Endothelial cell of umbilical vein (primary cell): ENCODE data around the gene CEBPG. TPM values are rescaled to one million over a fixed set of nuclear protein-coding genes. Genes with fewer than 3 reads are reported as not detected.

Experiments
- BruUV-seq: library from RNA; stranded (reverse); fragments of 400-500 nt; replicated peaks from 2 replicates; lab custom pipeline; 2021; lab: Mats Ljungman, UMichigan
- CTCF ChIA-PET: fragments of 300-600, 350-600 bp; sonication (Branson Sonifier 250); formaldehyde crosslinking; loops from one replicate; lab custom pipeline; 2021; ENCODE audit warnings: antibody characterized with exemption, inconsistent platforms; lab: Charles Lee
- POLR2A ChIA-PET: fragments of 300-600, 350-600 bp; sonication (Branson Sonifier 250); formaldehyde crosslinking; loops from one replicate; lab custom pipeline; 2021; ENCODE audit warnings: antibody characterized with exemption, inconsistent platforms; lab: Charles Lee
- DNase-seq: peaks from one replicate; pipeline ENCODE4 v3.0.0-alpha.2; 2011; ENCODE audit warnings: low read depth, low spot score
- FAIRE-seq: peaks from 2 replicates; lab custom pipeline; 2011; peaks lifted over from hg19 to GRCh38; lab: Jason Lieb, UNC
- H2AFZ ChIP-seq: 2 replicates; pipeline ENCODE4 v1.6.0; 2012; ENCODE audit warnings: low read depth, low read length, control low read depth, inconsistent platforms
- H3K27ac ChIP-seq: 2 replicates; pipeline ENCODE4 v1.5.1; 2011; ENCODE audit warnings: low read depth, mild to moderate bottlenecking, control low read depth, low read length, moderate library complexity; ENCODE audit not compliant: insufficient read depth
- H3K27me3 ChIP-seq, 2 experiments: 2 replicates each; pipeline versions ENCODE4 v1.6.0 to v1.6.1; 2011; ENCODE audit warnings: low read length in 2 of 2, mixed read lengths in 1 of 2; ENCODE audit not compliant: control insufficient read depth in 2 of 2, insufficient read depth in 2 of 2
- H3K36me3 ChIP-seq, 2 experiments: 2 replicates in 1 of 2; 3 replicates in 1 of 2; pipeline ENCODE4 v1.5.1; 2011; ENCODE audit warnings: low read length in 2 of 2, mild to moderate bottlenecking in 1 of 2, moderate library complexity in 1 of 2; ENCODE audit not compliant: control insufficient read depth in 2 of 2, insufficient read depth in 2 of 2; ENCODE audit errors: extremely low read depth in 1 of 2
- H3K4me1 ChIP-seq: 3 replicates; pipeline ENCODE4 v1.5.1; 2011; ENCODE audit warnings: mild to moderate bottlenecking, low read length; ENCODE audit not compliant: control insufficient read depth, insufficient read depth; ENCODE audit errors: extremely low read depth
- H3K4me2 ChIP-seq: 2 replicates; pipeline ENCODE4 v1.6.1; 2011; ENCODE audit warnings: low read length, control low read depth, mixed read lengths; ENCODE audit not compliant: insufficient read depth
- H3K4me3 ChIP-seq, 3 experiments: fragments of 200-600 bp in 1 of 3; sonication (generic), shearing (Covaris generic) in 1 of 3; replicated peaks in 1 of 3; 2 replicates each; pipeline ENCODE4 v1.5.1; 2011 to 2016; ENCODE audit warnings: control low read depth in 3 of 3, low read length in 3 of 3, mild to moderate bottlenecking in 2 of 3, inconsistent platforms in 1 of 3, low read depth in 1 of 3, moderate library complexity in 1 of 3; ENCODE audit not compliant: insufficient read depth in 1 of 3
- H3K79me2 ChIP-seq: 2 replicates; pipeline ENCODE4 v1.6.0; 2012; ENCODE audit warnings: low read length, inconsistent platforms; ENCODE audit not compliant: control insufficient read depth, insufficient read depth
- H3K9ac ChIP-seq: replicated peaks from 2 replicates; pipeline ENCODE3; 2011; ENCODE audit warnings: low read length, control low read depth; ENCODE audit not compliant: insufficient read depth; ENCODE audit errors: extremely low read depth
- H3K9me1 ChIP-seq: replicated peaks from 3 replicates; pipeline ENCODE4 v1.6.0; 2011; ENCODE audit warnings: mild to moderate bottlenecking, low read length; ENCODE audit not compliant: control insufficient read depth, insufficient read depth; ENCODE audit errors: extremely low read depth
- H3K9me3 ChIP-seq: replicated peaks from 2 replicates; pipeline ENCODE4 v1.5.1; 2012; ENCODE audit warnings: low read length, inconsistent platforms; ENCODE audit not compliant: control insufficient read depth, insufficient read depth
- H4K20me1 ChIP-seq: replicated peaks from 2 replicates; pipeline ENCODE3; 2011; ENCODE audit warnings: mild to moderate bottlenecking, low read length; ENCODE audit not compliant: control insufficient read depth, insufficient read depth; ENCODE audit errors: extremely low read depth
- CTCF ChIP-seq, 2 donors: IDR thresholded peaks; 1 replicate in 1 of 2; 2 replicates in 1 of 2; pipeline ENCODE4 v1.5.1; 2011; ENCODE audit warnings: low read length in 2 of 2, mild to moderate bottlenecking in 2 of 2, moderate library complexity in 2 of 2, control low read depth in 1 of 2, inconsistent platforms in 1 of 2, low read depth in 1 of 2; ENCODE audit not compliant: insufficient read depth in 1 of 2; ENCODE audit errors: extremely low read depth in 1 of 2
- EZH2 ChIP-seq: IDR thresholded peaks from 2 replicates; pipeline ENCODE4 v1.6.1; 2012; ENCODE audit warnings: borderline replicate concordance, low read depth, mild to moderate bottlenecking, moderate library complexity, low read length, inconsistent platforms; ENCODE audit not compliant: severe bottlenecking
- MAX ChIP-seq: IDR thresholded peaks from 2 replicates; pipeline ENCODE4 v1.6.1; 2011; ENCODE audit not compliant: insufficient read depth, insufficient read length
- MYC ChIP-seq: IDR thresholded peaks from one replicate; pipeline ENCODE4 v1.6.1; 2011; ENCODE audit warnings: mild to moderate bottlenecking, low read depth, low read length
- POLR2A ChIP-seq: IDR thresholded peaks from 2 replicates; pipeline ENCODE4 v1.6.1; 2012; ENCODE audit warnings: low read depth, mild to moderate bottlenecking, control low read depth, low read length
- dilution Hi-C: fragments of 300-500 bp; cut with MboI; formaldehyde crosslinking; loops from one replicate; pipeline ENCODE4 v1.15.0; 2019; ENCODE audit warnings: low sequenced_read_pairs; ENCODE audit not compliant: extremely low pct_ligation_motif_present
- intact Hi-C: fragments of 100-400 bp; cut with micrococcal nuclease; formaldehyde crosslinking; loops from one replicate; pipeline ENCODE4 v1.10.0; 2022
- polyA plus RNA-seq, 4 experiments: library from polyadenylated mRNA; depleted of rRNA in 3 of 4; stranded (reverse) in 3 of 4; unstranded in 1 of 4; fragments of >200 nt; gene quantifications; 2 replicates each; pipeline versions ENCODE4 v1.2.1 to v1.2.3, GENCODE V29; 2011 to 2012; ENCODE audit warnings: missing spikeins in 1 of 4
- total RNA-seq: library from RNA; stranded (reverse); gene quantifications from 2 replicates; pipeline ENCODE4 v1.2.3, GENCODE V29; 2021

CEBPG gene
- total and polyA plus RNA-seq, 2 donors (not counting 3 experiments of a cell fraction or from before 2014, with no cell fraction given) = 10.2 to 24.6 TPM

- Histone ChIP-seq H3K4me2 (no peak overlapping the region), H2AFZ (no peak overlapping the region), H4K20me1 (no peaks in the 10 kb centered on the region), H3K4me3 (no peak overlapping the region), H3K9me3 (no peaks in the 10 kb centered on the region), H3K27me3 (no peaks in the 10 kb centered on the region), H3K27ac (no peak overlapping the region), H3K9me1 (no peaks in the 10 kb centered on the region), H3K36me3 (peaks cover 0 to 3% of the 10 kb centered on the region in 2 experiments), H3K9ac (no peak overlapping the region), H3K4me1 (no peaks in the 10 kb centered on the region), H3K79me2 (no peaks in the 10 kb centered on the region)
- no TSS peak for BruUV-seq
- intact Hi-C loops = no loop called here
- TF ChIP-seq MYC = no peak
- FAIRE-seq (no peak), DNase-seq (no peak)
- CTCF ChIA-PET = interaction anchor here (0.9 to 8.7 kb wide), 3 partner anchors 17 to 364 kb away, joined by 5 to 200 read pairs (median 5); no protein-coding TSS in a partner anchor
- POLR2A ChIA-PET = no interaction called here
- dilution Hi-C loops = no loop called here
Measured at GRCh38 chr19:33413868-33414666, 40.6 kb downstream of the CEBPG start.

GRCh38 chr19:33414667-33415605 lies 41.4 kb downstream of the CEBPG start:
- dilution Hi-C loops = no loop called here
- Histone ChIP-seq H3K9me1 (no peaks in the 10 kb centered on the region), H3K27ac (no peak overlapping the region), H4K20me1 (no peaks in the 10 kb centered on the region), H3K4me3 (no peak overlapping the region), H3K27me3 (no peaks in the 10 kb centered on the region), H2AFZ (no peak overlapping the region), H3K9me3 (no peaks in the 10 kb centered on the region), H3K9ac (no peak overlapping the region), H3K79me2 (no peaks in the 10 kb centered on the region), H3K4me1 (no peaks in the 10 kb centered on the region), H3K4me2 (no peak overlapping the region), H3K36me3 (peaks cover 0 to 3% of the 10 kb centered on the region in 2 experiments)
- FAIRE-seq = no peak
- no TSS peak for BruUV-seq
- intact Hi-C loops = no loop called here
- CTCF ChIA-PET = interaction anchor here (0.6 to 8.7 kb wide), 15 partner anchors 10 to 682 kb away, joined by 3 to 200 read pairs (median 5); partner anchors contain the start of gene PEPD
- TF ChIP-seq CTCF (IDR thresholded peaks at IDR 0.05; ENCODE audit: extremely low read depth in 1 of 2, insufficient read depth in 1 of 2, low read depth in 1 of 2, low read length in 2 of 2) (no peak), MYC (no peak), POLR2A (no peak), MAX (no peak), EZH2 (no peak)
- POLR2A ChIA-PET = no interaction called here
- DNase-seq = no peak
